NCI-H1105 treated with DMSO at 0.1 percent for 48 hours (cell line): ENCODE measurements around the gene RMND1.
A peak's percentile ranks its signal among the peaks of the same experiment; 100 is the strongest.
"Not testable (repeated sequence)": the region's sequence is repeated elsewhere in the genome, so short reads cannot be mapped to it uniquely, and the experiment has no call there.

ENCODE experiments used
- DNase-seq: peaks from one replicate; lab custom pipeline; 2025; lab: John Stamatoyannopoulos, UW

Gene RMND1

DNA sequence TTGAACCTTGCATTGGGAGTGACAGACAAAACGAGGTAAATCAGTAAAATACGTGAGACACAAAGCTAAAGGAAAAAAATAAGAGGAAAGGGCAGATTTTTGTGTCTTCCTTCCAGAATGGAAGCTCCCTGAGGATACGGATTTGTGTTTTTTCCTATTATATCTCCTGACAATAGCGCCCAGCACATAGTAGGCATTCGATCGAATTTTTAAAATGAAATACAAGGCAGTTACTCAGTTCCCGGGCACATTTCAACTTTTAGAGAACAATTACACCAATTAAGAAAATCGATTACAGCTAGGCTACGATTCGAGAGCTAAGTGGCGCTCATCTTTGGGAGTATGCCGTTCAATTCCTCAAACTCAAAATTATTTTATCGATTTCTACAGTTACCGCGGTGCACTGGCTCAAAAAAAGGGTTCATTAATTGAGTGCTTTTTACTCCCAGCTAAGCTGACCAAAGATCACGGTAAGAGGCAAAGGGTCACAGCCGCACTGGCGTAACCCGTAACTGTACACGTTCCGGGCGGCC lies 443 bp downstream of the RMND1 start:
- DNase-seq = peak; percentile 43

DNA sequence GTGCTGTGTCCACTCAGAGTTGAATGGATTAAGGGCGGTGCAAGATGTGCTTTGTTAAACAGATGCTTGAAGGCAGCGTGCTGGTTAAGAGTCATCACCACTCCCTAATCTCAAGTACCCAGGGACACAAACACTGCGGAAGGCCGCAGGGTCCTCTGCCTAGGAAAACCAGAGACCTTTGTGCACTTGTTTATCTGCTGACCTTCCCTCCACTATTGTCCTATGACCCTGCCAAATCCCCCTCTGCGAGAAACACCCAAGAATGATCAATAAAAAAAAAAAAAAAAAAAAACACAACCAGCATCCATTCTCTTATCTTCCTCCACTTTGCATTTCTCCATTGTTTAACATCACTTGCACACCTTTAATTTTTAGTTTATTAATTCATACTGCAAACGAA lies 998 bp downstream of the RMND1 start:
- DNase-seq = not testable (repeated sequence)

DNA sequence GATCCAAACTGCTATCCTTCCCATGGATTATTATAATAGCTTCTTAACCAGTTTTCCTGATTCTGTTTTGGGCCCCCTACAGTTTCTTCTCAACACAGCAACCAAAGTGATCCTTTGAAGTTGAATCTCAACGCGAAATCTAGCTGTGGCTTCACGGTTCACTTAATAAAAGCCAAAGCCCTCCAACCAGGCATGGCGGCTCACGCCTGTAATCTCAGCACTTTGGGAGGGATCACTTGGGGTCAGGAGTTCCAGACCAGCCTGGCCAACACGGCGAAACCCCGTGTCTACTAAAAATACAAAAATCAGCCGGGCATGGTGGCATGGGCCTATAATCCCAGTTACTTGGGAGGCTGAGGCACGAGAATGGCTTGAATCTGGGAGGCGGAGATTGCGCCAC lies 3.3 kb downstream of the RMND1 start:
- DNase-seq = no peak

DNA sequence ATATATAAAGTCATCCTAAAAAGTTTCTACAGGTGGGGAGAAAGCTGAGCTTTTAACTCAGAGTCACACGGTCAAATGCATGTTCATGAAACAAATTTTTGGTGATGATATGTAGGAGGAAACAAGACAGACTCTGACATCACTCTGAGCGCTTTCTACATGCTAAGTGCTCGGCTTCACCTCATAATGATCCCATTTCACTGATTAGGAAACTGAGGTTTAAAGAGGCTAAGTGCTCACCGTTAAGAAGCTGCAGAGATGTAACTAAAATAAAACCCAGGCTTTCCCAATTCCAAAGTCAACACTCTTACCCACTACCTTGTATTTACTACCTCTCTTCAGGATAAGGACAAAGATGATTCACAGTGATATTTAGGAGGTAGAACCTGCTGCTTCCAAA lies 4.7 kb downstream of the RMND1 start:
- DNase-seq = no peak

DNA sequence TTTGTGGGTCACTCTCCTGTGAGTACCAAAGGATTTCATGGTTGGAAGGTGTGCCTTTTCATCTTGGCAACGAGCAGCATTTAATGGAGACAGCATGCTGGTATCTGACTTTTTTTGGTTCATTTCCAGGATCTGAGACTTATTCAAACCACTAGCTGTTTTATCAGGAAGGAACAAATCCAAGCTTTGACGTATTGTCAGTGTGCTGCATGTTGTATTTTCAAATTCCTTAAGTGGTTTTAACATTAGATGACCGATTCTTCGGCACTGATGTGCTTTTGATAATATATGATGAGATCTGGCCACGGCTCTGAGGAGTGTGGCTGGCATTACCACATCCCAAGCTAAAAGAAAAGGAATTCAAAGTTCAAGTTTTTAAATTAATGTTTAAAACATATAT lies 6.4 kb downstream of the RMND1 start:
- no peak for DNase-seq

DNA sequence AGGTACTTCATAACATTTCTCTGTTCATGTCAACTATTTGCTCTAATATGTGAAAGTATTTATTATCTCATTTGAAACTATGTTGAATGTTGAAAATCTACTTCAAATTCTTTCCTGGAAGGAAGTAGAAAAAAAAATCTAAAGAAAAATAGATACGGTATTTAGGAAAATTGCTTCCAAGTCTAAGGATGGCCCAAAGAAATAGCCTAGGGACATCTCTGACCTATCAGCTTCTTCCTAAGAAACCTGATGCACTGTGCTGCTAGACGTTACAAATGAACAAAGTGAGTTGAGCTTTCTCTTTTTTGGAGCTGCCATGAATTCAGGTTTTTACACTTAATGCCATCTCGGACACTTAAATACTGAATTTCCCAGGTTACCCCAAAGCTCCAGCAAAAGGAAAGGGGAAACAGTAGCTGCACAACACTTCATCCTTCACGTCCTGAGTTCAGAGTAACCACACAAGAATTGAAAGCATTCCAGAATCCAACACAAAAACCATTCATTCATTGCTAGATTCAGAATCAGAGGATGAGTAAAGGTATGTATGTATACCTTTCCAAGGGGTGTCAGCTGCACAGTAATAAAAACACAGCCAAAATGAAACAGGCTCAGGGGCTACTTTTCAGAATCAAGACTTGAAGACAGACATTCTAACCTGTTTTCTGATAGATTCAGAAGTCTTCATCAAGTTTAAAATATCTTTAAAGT lies 7.9 kb downstream of the RMND1 start:
- DNase-seq = no peak

DNA sequence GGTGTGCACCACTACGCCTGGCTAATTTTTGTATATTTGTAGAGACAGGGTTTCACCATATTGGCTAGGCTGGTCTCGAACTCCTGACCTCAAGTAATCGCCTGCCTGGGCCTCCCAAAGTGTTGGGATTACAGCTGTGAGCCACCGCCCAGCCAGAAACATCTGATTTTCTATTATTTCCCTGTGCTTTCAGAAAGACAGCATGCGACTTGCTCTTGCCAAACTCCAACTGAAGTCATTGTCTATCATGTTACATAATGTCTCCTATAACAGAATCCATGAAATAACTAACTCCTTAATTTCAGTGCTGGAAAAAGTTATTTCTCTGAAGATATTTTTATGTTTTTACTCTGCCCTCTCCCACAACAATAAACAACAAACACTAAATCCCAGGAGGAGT lies 8.5 kb downstream of the RMND1 start:
- no peak for DNase-seq

DNA sequence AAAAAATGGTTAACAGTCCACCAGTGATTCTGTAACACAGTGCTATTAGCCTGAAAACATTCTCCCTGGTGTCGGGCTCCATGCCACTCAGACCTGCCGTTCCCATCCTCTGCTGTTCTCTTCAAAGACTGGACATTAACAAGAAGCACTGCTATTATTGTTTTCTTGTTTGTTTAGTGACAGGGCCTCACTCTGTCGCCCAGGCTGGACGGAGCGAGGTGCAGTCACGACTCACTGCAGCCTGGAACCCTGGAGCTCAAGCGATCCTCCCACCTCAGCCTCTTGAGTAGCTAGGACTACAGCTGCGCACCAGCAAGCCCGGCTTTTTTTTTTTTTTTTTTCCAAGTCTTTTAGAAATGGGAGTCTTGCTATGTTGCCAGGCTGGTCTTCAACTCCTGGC lies 9.6 kb downstream of the RMND1 start:
- no peak for DNase-seq

DNA sequence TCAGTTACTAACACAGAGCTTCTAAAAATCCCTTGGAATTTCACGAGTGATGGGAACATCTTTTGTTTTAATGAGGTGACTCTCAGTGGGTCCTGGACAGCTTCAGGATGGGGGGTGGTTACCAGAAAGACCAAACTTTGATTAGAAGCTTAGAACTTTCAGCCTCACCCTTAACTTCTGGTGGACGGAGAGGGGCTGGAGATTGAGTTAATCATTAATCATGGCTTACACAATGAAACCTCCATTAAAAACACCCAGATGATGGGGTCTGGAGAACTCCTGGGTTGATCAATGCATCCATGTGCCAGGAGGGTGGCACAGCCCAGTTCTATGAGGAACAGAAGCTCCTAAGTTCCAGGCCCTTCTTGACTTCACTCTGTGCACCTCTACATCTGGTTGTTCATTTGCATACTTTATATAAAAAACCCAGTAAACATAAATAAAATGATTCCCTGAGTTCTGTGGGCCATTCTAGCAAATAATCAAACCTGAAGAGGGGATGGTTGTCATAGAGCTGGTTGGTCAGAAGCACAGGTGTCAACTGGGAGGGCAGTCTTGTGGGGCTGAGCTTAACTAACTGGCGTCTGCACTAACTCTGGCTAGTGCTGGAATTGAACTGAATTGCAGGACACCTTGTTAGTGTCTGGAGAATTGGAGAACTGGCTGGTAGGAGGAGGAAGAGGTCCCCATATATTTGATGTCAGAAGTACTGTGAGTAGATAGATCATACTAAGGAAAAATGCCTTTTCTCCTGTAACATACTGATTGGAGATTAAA lies 10.3 kb downstream of the RMND1 start:
- DNase-seq = no peak

DNA sequence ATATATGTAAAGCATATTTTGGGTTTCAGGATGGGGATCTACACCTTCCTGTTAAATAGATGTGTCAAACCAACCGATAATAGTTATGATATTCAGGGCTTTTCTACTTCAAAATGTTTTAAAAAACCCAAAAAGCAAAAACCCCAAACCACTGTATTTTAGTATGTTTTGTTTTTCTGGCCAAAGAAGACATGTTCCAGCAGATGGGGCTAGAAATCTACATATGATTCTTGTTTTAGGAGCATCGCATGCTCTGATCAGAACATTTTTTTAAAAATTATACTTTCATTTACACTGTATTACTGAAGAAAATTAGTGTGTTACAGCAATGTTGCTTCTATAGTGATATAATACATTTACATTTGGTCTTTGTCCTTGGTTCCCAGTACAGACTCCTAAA lies 11.0 kb downstream of the RMND1 start:
- DNase-seq = no peak

DNA sequence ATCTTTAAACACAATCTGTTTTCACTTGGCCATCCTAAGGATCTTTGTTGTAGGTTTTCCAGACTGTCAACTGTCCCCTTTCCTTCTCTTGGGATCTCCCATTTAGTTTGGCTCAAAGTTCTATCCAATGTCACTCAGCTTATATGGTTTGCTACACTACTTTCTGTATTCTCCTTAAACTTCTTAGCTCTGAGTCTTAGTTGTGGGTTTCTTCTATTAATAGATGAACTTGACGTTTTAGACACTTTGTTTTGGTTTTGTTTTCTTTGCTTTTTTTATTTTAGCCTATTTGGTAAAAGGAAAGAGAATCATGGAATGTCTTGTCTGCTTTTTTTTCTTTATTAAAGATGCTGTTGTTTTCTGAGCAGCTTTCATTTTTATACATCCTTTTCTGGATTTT lies 11.4 kb downstream of the RMND1 start:
- DNase-seq = no peak

DNA sequence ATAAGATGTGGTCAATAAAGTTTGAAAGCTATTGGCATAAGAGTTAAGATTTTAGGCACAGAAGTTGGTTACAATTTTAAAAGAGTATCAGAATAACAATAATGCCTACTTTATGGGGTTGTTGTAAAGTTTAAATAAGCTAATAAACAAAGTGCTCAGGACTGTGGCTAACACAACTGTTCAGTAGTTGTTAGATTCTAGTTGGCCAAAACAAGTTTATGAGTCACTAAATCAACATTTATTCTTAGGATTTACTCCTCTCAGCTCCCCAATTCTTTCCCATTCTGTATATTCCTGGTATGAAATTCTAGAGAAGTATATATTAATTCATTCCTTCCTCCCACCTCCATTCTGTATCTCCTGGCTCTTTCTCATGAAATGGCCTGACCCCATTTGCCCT lies 14.5 kb downstream of the RMND1 start:
- DNase-seq = no peak

DNA sequence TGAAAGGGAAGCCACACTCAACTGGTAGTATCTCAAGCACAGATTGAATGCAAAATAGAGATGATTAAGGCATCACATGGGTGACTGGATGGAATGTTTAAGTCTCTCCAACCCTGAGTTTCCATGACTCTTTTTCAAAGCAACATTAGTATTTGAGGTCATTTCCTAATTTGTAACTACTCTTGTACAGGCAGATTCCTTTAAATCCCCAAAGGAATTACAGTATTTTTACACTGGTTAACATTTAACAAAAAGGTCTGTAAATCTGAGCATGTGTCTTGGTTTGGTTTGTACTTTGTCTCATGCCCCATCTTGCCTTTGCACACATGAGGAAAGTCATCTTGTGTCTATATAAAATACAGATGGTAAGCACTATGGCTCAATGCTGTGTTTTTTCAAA lies 15.1 kb downstream of the RMND1 start:
- DNase-seq = no peak

DNA sequence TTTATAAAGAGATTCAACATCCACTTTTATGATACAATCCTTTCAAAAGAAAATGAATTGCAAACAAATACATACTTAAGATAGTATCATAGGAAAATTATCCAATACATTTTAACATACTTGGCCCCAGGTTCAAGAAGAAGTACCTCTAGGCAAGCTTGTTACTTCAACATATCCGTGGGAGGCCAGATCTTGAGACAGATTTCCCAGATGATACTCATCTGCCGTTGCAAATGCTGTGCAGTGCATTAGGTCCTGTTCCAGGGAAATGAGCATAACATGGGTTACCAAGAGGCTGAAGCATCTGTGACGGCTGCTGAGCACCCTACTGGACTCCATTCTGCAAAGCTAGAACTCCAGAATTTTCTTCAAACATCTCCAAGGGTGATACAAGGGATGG lies 15.6 kb downstream of the RMND1 start:
- DNase-seq = no peak

DNA sequence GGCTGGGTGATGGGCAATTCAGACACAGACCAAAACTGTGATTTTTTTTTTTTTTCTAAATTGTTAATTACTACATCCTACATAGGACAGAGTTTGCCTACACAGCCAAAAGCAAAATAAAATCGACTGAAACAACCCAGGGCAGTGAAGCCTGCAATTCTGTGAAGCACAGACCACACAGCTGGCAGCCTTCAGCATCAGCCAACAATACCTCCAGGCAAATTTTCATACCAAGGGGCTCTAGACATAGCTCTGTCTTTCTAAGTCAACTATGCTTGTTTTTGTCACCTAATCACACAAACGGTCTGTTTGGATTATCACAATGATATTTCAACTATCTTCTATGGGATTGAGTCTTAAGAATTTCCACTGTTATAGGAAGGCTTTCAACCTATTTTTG lies 17.6 kb downstream of the RMND1 start:
- DNase-seq = no peak

DNA sequence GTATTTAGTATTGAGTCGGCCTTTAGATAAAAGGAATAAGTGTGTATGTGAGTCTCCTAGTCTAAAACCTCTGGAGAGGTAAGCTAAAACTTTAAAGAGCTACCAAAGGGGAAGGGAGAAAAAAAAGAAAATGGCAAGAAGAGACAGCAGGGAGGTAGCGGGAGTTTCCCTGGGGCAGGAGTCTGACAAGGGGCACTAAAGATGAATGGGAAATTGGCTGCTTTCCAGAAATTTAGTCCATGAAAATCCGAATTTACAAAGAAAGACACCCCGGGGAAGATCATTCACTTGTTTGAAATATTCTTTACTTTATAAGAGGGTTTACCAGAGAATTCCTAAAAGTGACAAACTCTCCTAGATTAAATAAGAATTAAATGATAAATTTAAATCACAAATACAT lies 19.3 kb downstream of the RMND1 start:
- no peak for DNase-seq

DNA sequence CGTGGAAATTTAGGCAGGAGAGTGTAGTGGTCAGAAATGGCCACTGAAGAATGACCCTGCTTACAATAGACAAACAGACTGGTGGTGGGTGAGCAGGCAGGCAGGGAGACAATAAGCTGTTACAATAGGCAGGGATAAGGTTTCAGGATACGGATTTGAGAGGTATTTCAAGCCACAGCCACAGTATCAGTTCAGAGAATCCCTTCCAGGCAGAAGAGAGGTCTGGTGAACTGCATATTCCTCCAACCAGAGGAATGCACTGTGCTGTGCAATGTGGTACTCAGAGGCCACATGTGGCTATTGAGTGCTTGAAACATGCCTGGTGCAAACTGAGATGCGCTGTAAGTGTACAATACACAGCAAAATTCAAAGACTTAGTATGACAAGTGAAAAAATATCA lies 20.6 kb downstream of the RMND1 start:
- no peak for DNase-seq

DNA sequence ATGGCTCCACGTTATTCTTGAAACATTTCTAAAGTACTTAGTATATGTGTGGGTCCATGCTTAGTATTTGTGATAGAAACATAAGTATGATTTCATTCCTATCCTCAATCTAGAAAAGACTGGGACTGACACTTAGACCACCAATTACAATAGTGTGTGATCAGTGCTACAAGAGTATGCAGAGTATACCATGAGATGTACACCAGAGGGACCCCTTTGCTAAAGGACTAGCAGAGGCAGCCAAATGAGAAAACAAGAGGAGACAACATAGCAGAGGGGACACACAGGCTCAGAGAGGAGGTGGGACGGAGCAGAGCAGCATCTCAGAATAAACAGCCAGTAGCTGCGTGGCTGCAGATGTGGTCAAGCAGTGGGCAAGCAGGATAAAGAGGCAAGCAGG lies 21.0 kb downstream of the RMND1 start:
- no peak for DNase-seq

DNA sequence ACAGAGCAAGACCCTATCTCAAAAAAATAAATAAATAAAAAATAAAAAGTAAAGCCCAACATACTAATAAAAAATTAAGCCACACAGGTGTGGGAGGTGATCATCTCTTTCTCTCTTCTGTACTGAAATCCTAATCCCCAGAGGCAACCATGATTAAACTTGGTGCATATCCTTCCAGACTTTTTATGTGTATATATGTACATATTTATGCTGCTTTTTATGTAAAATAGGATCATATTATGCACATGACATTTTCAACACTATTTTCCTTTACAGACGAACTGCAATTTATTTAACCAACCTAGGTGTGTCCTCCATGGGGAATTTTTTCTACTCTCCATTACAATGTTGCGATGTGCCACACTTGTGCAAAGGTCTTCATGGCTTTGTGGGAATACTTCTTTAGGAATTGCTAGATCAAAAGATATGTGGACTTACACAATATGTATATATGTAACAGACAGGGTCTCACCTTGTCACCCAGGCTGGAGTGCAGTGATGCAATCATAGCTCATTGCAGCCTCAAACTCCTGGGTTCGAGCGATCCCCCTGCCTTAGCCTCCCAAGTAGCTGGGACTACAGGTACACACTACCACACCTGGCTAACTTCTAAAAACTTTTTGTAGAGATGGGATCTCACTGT lies 23.7 kb downstream of the RMND1 start:
- DNase-seq = no peak

DNA sequence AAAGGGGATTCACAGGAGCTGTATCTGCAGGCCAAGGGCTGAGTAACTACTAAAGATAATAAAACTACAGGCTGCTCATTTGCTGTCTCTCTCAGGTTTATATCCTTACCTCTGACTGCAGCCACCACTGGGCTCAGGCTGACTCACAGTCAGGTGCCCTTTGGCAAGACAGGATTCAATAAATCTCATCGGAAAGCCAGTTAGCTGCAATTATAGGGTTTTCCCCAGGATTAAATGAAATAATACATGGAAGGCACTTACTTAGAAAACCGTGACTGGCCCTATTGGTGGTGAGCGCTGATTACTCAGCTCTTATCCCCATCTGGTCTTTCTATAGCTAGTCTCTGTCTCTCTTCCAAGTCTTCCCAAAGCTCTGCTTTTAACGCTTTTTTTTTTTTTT lies 26.4 kb downstream of the RMND1 start:
- DNase-seq = no peak

DNA sequence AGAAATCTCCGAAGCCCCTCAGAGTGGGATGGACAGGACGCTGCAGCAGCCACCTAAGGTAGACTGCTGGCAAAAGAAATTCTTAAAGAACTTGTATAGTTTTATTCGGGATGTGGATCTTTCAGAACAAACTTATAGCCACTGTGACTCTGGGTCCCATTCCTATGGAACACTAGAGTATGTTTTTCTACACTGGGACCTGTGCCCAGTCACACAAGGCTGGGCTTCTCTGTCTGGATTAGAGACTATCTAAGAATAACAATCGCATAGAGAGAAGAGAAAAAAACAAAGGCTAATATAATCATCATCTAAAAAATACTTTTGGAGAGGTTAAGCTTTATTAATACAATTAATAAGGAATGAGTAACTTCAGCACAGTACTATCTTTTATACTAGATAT lies 28.9 kb downstream of the RMND1 start:
- no peak for DNase-seq

DNA sequence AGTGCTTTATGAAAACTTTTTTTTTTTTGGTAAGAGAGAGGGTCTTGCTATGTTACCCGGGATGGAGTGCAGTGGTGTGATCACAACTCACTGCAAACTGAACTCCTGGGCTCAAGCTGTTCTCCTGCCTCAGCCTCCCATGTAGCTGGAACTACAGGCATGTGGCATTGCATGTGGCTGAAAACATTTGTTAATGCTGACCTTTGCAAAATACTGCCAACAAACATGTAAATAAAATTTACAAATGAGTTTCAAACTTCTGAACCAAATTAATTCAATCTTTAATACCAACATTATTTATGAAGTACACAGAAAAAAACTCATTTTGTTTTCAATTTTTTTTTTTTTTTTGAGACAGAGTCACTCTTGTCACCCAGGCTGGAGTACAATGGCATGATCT lies 34.4 kb downstream of the RMND1 start:
- no peak for DNase-seq

DNA sequence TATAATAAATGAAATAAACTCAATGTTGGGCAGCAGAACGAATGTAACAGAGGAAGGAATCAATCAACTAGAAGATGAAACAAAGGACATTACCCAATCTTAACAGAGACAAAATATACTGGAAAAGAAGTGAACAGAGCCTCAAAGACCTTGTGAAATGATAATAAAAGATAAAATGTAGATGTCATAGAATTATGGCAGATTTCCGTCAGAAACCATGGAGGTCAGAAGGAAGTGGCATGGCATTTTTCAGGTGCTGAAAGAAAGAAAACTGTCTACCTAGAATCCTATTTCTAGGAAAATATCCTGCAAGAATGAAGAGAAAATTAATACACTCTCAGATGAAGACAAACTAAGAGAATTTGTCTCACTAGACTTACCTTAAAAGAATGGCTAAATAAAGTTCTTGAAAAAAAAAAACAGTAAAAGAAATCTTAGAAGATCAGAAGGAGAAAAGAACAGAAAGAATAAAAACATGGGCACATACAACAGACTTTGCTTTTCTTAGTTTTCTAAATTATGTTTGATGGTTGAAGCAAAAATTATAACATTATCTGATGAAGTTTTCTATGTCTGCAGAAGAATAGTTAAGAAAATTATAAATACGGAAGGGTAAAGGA lies 37.2 kb downstream of the RMND1 start:
- DNase-seq = no peak
